Glutamatergic neuron (in vitro differentiated cells): ENCODE data around the gene C10orf71. TPM values are rescaled to one million over a fixed set of nuclear protein-coding genes. Genes with fewer than 3 reads are reported as not detected.

Source experiments
- DNase-seq: peaks from one replicate; pipeline ENCODE4 v3.0.0; 2022
- H3K27ac Mint-ChIP-seq: one replicate; pipeline ENCODE4 v1.8.0; 2020; ENCODE audit warnings: mild to moderate bottlenecking, mixed read lengths, inconsistent platforms; ENCODE audit not compliant: unreplicated experiment
- H3K27me3 Mint-ChIP-seq: one replicate; pipeline ENCODE4 v1.8.0; 2020; ENCODE audit warnings: mild to moderate bottlenecking, moderate library complexity, mixed read lengths, inconsistent platforms; ENCODE audit not compliant: unreplicated experiment
- H3K36me3 Mint-ChIP-seq: one replicate; pipeline ENCODE4 v1.8.0; 2020; ENCODE audit warnings: mild to moderate bottlenecking, mixed read lengths, inconsistent platforms; ENCODE audit not compliant: unreplicated experiment
- H3K4me1 Mint-ChIP-seq: one replicate; pipeline ENCODE4 v1.8.0; 2020; ENCODE audit warnings: mild to moderate bottlenecking, low read depth, mixed read lengths, inconsistent platforms; ENCODE audit not compliant: unreplicated experiment
- H3K4me3 Mint-ChIP-seq: one replicate; pipeline ENCODE4 v1.8.0; 2020; ENCODE audit warnings: mild to moderate bottlenecking, mixed read lengths, inconsistent platforms; ENCODE audit not compliant: unreplicated experiment
- H3K9me3 Mint-ChIP-seq: one replicate; pipeline ENCODE4 v1.8.0; 2020; ENCODE audit warnings: mild to moderate bottlenecking, moderate library complexity, mixed read lengths, inconsistent platforms; ENCODE audit not compliant: unreplicated experiment
- CTCF ChIP-seq: fragments of 200-600 bp; sonication (generic); IDR thresholded peaks from one replicate; pipeline ENCODE4 v1.5.0; 2021; ENCODE audit not compliant: partially characterized antibody, unreplicated experiment
- total RNA-seq: library from RNA; stranded (reverse); fragmentation: NEBNext Ultra II Directional; extraction: Animal tissue kit (Norgen Biotek cat#: 25700); gene quantifications from one replicate; pipeline ENCODE4 v1.2.1, GENCODE V29; 2021; ENCODE audit not compliant: unreplicated experiment

The C10orf71 gene
- total RNA-seq, 1 donor from 2014 or later, result 0.12 TPM

GRCh38 chr10:49325916-49326783 lies 27.2 kb downstream of the C10orf71 start:
- DNase-seq, result no peak
- Mint-ChIP-seq H3K9me3 (peaks cover 4% of the 10 kb centered on the region), H3K27ac (no peak overlapping the region), H3K36me3 (no peaks in the 10 kb centered on the region), H3K4me1 (peaks cover 5% of the 10 kb centered on the region), H3K4me3 (no peak overlapping the region), H3K27me3 (peaks cover 2% of the 10 kb centered on the region)
- no peak for TF ChIP-seq CTCF

- H3K9me3 Mint-ChIP-seq, result peaks cover 4% of the 10 kb centered on the region
- H3K27me3 Mint-ChIP-seq, result peaks cover 2% of the 10 kb centered on the region
- no peak for DNase-seq
- no peak overlapping the region for H3K4me3 Mint-ChIP-seq
- no peak for TF ChIP-seq CTCF
- H3K27ac Mint-ChIP-seq, result no peak overlapping the region
- peaks cover 5% of the 10 kb centered on the region for H3K4me1 Mint-ChIP-seq
- no peaks in the 10 kb centered on the region for H3K36me3 Mint-ChIP-seq
These were observed 28.3 kb downstream of the C10orf71 start for GRCh38 chr10:49327036-49327813.

GRCh38 chr10:49328401-49329145 lies 29.6 kb downstream of the C10orf71 start:
- Mint-ChIP-seq H3K27me3 (peaks cover 2% of the 10 kb centered on the region), H3K27ac (no peak overlapping the region), H3K9me3 (peaks cover 10% of the 10 kb centered on the region), H3K4me3 (no peak overlapping the region), H3K36me3 (no peaks in the 10 kb centered on the region), H3K4me1 (peaks cover 5% of the 10 kb centered on the region)
- DNase-seq, result no peak
- TF ChIP-seq CTCF, result no peak

- Mint-ChIP-seq H3K36me3 (no peaks in the 10 kb centered on the region), H3K4me3 (no peak overlapping the region), H3K27me3 (peaks cover 2% of the 10 kb centered on the region), H3K9me3 (peaks cover 10% of the 10 kb centered on the region), H3K27ac (no peak overlapping the region), H3K4me1 (peaks cover 5% of the 10 kb centered on the region)
- DNase-seq, result no peak
- no peak for TF ChIP-seq CTCF
These were observed 30.2 kb downstream of the C10orf71 start for GRCh38 chr10:49329146-49329505.
